IPS-NIHi7 (cell line): Measurements from ENCODE around the gene DENND1A.
"Not testable (repeated sequence)": the region's sequence is repeated elsewhere in the genome, so short reads cannot be mapped to it uniquely, and the experiment has no call there.

Experiments
- DNase-seq: peaks from one replicate; pipeline ENCODE4 v3.0.0; 2012; ENCODE audit warnings: mixed read lengths; ENCODE audit errors: extremely low spot score

The DENND1A gene

DNA sequence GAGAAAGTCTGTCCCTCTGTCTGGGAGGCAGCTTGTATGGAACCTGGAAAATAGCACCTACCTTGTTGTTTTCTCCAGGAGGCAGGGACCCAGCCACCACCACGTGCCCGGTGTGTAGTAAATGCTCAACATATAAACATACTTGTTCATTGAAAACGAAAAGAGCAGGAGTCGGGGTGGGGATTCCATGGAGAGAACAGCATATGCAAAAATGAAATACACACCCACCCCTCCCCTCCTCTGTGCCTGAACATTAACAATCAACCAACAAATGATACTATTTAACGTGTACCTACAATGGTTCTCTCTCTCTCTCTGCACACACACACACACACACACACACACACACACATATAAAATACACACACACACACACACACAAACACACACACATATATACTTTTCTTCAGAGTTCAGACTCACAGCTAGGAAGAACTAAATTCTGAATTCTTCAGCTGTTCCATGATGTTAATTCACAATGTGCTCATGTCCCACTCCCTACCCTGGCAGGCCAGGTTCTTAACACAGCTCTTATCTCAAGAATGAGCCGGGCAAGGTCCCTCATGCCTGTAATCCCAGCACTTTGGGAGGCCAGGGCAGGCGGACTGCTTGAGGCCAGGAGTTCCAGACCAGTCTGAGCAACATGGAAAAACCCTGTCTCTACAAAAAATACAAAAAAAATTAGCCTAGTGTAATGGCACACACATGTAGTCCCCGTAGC is 16.3 kb upstream of the DENND1A start:
- DNase-seq, result no peak

DNA sequence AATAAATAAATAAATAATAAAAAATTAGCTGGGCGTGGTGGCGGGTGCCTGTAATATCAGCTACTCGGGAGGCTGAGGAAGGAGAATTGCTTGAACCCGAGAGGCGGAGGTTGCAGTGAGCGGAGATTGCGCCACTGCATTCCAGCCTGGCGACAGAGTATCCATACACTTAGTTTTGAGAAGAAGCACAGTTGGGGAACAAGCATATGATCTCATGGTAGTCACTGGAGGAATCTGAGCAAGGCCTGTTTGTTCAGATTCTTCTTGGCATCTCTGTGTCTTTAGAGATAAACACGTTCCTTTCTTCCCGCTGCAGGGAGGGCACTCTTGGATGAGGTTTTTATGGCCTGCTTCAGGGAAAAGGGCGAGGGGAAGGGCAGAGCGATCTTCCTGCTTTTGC is 15.6 kb upstream of the DENND1A start:
- DNase-seq, result no peak

DNA sequence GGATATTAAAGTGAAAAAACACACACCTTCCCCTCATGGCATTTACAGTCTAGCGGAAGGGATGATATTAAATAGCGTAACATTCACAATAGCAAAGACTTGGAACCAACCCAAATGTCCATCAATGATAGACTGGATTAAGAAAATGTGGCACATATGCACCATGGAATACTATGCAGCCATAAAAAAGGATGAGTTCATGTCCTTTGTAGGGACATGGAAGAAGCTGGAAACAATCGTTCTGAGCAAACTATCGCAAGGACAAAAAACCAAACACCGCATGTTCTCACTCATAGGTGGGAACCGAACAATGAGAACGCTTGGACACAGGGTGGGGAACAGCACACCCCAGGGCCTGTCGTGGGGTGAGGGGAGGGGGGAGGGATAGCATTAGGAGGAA is 14.5 kb upstream of the DENND1A start:
- DNase-seq, result not testable (repeated sequence)

DNA sequence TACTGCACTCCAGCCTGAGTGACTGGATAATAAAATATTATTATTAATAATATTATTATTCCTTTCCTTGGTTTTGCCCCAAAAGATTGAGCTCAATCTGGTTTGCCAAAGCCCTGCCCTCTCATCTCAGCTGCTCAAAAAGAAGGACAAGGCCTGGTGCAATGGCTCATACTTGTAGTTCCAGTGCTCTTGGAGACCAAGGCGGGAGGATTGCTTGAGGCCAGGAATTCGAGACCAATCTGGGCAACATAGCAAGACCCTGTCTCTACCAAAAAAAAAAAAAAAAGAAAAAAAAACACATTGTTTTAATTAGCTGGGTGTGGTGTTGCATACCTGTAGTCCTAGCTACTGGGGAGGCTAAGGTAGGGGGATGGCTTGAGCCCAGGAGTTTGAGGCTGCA is 13.7 kb upstream of the DENND1A start:
- DNase-seq, result no peak

DNA sequence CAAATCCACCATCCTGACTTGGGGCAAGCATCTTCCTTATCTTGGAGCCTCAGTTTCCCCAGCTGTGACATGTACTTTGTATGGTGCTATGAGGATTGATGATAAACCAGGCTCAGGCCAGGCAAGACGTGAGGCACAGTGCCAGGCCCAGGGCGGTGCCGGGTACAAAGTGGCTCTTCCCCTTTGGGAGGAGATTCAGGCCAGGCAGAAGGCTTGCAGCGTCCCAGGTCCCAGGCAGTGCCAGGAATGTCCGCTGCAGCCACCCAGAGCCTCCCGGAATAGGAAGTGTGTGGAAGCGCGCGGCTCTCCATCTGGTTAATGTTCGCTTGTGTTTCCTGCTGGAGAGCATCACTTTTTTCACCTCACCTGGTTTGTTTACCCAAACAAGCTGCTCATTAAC is 12.6 kb upstream of the DENND1A start:
- no peak for DNase-seq

DNA sequence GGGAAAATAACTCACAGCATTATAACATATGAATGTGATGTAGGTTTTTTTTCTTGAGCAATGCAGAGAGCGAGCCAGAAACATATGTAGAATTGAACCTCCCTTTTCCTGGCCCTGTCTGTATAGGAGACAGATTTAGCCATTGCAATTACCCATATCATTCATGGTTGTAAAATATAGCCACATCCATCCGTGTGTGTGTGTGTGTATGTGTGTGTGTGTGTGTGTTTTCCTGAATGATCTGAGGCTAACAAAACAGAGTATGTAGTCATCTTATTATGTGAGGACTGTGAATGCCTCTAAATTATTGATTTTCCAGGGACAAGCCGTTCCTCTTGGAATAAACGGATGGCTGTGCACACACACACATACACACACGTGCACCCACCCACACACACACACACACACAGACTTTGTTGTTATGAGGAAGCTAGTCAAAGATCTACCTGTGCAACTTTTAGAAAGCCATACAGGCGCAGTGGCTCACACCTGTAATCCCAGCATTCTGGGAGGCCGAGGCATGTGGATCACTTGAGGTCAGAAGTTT is 11.7 kb upstream of the DENND1A start:
- no peak for DNase-seq

DNA sequence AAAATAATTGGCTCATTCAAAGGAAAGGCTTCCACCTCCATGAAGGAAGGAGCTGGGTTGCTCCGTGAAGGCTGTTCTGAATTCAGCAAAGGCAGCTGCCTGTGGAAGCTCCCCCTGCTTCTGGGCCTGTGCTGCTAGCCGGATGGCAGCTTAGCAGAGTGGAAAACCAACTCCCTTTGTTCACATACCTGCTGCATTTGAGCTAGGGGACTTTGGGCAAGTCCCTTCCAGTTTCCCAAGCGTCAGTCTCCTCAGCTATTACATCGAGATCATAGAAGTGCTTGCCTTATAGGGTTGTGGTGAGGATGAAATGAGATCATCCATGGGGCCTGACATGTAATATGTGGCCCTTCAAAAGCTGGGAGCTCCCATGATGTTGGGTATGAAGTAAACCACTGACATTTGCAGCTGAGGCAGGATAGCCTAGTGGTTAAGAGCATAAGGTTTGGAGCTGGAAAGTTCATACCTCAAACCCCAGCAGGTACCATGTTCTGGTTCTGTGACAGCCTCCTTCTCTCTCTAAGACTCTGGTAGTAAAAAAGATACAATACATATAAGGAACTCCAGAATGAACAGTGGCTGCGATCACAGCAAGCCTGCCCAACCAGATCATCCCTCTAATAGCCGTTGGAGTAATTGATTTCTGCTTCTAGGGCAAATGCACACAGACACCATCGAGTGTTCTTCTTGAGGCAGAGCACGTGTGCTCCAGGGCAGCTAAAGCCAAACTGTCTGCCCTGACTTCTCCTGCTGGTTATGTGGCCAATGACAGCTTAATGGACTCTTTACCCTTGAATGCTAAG is 11.0 kb upstream of the DENND1A start:
- no peak for DNase-seq

DNA sequence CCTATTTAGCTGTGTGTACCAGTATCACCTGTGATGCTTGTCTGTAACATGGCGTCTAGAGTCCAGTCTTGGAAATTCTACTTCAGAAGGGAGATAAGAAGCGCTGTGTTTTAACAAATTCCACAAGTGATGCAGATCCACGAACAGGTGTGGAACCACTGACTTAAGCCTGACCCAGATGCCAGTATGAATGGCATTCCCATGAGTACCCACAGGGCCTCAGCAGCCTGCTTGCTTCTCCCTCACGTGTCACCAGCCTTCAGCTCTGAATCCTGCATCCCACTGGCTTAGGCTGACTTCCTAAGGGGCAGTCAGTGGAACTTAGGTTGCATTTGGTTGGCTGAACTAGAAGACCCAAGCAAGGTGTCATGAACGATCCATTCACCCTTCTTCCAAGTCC is 8.5 kb upstream of the DENND1A start:
- no peak for DNase-seq

DNA sequence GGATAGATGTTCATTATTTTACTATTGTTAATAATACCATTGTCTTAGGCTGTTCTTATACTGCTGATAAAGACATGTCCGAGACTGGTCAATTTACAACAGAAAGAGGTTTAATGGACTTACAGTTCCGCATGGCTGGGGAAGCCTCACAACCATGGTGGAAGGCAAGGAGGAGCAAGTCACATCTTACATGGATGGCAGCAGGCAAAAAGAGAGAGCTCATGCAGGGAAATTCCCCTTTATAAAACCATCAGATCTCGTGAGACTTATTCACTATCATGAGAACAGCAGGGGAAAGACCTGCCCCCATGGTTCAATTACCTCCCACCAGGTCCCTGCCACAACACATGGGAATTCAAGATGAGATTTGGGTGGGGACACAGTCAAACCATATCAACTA is 6.6 kb upstream of the DENND1A start:
- not testable (repeated sequence) for DNase-seq

DNA sequence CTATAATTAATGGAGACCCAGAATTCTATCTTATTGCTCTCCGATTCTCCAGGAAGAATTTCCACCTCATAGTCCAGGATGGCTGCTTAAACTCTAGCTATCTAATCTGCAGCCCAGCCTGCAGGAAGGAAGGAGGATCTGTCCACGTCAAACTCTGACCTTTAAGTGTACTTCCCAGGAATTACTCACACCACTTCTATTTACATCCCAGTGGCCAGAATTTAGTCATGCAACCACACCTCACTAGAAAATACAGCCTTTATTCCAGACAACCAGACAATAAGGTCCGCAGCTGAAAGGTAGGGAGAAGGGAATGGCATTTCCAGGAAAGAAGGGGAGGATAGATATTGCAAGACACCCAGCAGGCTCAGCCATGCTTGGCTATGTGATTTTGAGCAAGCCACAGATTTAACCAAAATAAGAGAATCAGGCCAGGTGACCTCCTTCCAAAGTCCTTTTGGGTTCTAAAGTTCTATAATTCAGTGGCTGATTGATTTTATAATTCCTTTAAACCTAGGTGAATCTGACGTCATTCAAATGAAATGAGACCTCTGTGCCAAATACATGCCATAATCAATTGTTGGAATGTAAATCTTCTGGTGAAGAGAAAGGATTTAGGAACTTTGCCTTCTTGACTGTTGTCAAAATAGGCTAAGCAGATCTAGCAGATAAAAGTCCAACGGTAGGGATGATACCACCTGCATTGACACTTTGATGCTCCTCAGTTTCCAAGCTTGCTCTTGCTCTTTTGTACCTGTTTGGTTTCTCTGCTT is 3.7 kb upstream of the DENND1A start:
- DNase-seq, result no peak

DNA sequence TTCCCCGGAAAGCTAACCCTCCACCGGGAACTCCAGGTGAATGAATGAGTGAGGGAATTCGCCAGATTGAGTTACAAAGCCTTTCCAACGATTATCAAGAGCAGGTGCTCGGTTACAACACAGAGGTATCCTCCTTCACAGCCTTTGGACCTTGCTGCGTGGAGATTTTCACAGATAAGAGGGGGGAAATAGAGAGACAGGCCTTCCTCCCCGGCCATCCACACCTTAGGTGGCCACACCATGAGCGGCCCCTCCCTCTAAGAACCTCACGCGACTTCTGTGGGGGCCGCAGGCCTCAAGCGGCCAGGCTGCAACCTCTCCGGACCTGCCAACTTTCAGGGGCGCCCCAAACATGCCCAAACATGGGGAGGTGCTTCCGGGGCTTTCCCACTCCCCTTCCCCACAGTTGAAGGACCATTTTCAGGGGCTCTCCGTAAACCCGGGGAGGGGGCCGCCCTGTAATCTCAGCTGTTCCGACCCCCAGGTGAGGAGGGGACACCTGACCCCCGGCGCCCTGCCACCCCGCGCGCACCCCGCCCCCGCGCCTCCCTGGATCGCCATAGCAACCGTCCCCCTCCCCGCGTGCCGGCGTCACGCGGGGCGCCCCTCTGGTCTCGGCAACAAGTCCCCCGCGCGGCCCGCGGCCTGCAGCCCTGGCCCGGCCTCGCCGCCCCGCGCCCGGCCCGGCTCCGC is 603 bp downstream of the DENND1A start:
- no peak for DNase-seq

DNA sequence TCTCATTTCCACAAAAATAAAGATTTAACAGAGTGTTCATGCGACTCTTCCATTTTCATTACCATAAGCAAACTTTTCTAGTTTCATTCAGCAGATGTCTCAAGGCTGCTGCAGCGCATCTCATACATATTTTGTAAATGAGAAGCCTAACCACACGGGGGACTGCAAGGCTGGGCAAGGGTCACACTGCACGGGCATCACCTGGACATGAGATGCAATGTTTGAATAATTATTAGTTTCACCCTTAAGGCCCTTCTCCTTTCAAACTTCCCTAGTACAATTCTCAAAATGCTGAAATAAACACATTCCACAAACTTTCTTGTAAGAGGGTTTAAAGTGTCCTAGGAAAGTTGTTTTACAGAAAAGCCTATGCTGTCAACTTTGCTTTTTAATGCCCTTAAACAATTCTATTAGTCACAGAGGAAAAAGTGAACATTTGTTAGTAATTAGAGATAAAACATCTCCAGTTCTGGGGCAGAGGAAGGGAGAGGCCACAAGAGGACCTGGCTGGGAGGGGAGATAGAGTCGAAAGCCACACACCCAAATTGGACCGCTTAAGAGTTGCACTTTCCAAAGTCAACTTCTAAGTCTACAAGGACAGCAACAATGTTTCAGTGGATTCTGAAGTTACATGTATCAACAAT is 1.3 kb downstream of the DENND1A start:
- DNase-seq, result no peak

DNA sequence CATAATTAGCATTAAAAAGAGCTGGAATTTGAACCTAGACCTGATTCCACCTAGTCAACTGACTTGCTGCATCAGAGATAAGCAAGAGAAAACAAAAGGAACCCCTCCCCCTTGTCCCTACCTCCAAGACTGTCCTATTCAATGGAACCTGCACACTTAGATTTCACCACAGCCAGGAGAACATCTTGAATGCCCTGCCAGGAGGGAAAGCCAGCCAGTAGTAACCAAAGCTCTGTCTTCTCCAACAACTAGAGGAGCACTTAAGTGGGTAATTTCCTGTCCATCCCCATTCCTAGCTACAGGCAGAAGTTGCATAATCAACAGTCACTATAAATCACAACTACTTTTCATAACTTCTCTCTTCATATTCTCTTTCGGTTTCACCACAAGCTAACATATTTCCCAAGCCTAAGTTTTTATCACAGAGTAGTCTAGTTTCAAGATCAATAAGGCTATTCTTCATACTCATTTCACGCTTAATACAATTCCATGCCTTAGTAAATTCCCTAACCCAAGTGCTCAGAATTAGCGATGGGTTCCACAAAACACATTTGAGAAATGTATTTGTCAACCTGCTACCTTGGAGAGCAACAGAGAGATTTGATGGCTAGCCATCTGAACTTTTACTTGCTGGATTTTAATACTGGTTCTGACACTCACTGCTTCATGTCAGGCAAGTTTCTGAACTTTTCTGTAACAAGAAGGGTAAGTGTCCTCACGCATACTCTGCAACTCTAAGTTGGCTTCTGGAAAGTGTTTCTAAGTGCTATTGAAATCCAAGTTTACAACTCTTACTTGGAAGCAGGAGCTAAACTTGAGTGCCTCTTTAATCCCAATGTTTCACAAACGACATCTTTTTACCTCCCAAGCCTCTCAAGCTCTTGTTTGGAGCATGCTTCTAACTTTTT is 2.0 kb downstream of the DENND1A start:
- no peak for DNase-seq

DNA sequence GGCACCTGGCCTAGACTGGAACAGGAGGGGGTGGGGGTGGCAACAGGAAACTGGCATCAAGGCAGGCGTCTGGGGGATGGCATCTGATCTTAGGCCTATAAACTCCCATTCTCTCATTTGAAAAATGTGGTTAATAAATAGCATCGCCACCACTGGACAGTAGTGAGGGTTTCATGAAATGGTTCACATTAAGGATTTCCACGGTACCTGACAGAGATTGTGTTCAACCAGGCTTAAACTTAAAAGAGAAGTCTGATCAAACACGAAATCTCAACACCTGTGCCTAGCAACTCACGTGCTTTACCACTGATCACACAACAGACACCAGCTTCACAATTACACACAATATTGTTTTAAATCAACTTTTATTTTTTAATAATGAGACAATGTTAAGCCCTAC is 3.0 kb downstream of the DENND1A start:
- no peak for DNase-seq

DNA sequence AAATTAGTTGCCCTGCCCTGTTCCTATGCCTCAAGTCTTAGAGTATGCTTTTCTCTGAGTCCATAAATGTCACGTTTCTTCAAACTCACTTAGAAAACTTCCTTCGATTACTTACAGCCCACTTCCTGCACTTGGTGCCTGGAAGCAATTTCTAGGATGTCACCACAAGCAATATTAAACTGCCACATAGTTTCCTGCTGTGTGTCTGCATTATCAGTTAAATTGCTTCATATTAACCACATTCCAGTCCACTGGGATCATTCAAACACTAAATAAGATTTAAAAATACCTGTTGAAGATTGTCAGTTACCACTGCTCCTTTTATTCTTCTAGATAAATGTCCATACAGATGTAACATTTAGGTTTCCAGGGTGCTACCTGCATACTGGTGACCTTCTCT is 4.1 kb downstream of the DENND1A start:
- DNase-seq, result no peak

DNA sequence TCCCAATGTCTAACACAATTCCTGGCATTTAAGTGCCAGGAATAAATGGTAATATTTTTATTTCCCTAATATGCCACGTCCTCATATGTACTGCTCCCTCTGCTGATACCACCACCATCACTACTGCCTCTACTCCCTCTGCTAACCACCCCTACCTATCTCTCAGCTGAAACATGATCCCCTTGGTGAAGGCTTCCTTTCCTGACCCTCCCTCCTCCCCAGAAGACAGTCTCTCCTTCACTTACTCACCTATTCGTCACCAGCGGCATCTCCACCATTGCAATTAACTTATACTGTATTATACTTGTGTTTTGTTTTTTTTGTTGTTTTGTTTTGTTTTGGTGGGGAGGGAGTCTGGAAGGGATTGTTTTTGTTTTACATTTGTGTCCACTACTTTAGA is 4.8 kb downstream of the DENND1A start:
- DNase-seq, result peak; percentile 64

DNA sequence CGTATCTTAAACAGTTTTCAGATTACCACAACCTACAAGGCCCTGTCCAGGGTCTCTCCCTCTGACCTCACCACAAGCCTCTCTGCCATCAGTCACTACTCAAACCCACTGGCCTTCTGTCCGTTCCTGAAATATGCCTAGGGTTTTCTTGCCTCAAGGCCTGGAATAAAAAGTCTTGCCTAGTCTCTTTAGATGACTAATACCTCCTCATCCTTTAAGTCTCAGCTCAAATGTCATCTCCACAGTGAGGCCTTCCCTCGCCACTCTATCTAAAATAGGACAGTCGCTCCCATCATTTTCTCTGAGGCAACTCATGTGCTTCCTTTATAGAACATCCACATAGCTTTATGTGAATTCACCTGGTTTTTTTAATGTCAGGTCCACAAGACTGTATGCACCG is 5.2 kb downstream of the DENND1A start:
- no peak for DNase-seq

DNA sequence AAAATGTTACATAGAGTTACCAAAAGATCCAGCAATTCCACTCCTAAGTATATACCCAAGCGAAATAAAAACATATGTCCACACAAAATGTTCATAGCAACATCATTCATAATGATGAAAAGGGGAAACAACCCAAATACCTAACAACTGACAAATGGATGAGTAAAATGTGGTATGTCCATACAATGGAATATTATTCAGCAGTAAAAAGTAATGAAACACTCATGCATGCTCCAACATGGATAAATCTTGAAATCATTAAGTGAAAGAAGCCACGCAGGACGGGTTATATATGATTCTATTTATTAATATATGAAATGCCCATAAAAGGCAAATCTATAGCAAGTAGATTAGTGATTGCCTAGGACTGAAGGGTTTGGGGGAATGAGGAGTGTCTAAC is 6.0 kb downstream of the DENND1A start:
- DNase-seq, result no peak

DNA sequence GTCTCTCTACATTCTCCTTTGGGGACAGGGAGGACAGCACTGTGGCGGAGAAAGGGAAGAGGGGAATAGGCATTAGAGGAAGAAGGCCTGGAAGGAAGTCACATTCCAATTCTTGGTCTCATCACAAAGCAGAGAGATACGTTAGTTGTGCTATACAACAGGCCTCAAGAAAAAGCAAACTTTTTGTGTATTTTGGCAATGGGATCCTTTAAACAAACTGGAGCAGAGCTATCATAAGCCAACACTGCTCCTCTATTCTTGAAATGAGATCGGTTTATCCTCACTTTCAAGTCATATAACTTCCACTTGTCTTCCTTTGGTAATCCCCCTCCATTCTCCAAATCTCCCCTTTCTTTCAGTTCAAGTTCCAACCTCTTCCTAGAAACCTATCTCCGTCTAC is 6.5 kb downstream of the DENND1A start:
- DNase-seq, result no peak

DNA sequence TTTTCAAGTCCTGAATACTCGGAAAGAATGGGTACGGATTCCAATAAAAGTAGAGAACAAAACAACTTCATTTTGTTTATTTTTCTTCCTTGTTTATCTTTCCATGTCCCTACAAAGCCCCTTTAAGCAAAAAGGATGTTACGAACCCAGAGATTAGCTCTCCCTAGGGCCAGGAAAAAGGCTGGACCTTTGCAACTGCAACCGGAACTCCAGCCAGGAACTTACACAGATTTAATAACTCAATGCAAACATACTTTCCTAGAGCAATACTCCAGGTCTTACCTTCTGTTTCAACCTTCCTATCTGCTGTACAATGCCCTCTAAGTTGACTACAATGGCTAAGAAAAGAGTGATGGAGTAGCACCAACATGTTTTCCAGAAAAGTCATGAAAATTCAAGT is 7.0 kb downstream of the DENND1A start:
- DNase-seq, result no peak
